22Rv1 (cell line): ENCODE results near the gene UGT3A1.

Experiments used
- CTCF ChIP-seq: fragments of 450-650 bp; IDR thresholded peaks from 2 replicates; pipeline ENCODE4 v1.5.1; 2017; ENCODE audit warnings: mild to moderate bottlenecking
- ZFX ChIP-seq: fragments of 450-650 bp; IDR thresholded peaks from 2 replicates; pipeline ENCODE4 v1.6.1; 2017; ENCODE audit warnings: antibody characterized with exemption, borderline replicate concordance

GRCh38 chr5:35996076-35996475, 4.9 kb upstream of the UGT3A1 start:
- no peak for TF ChIP-seq CTCF
- TF ChIP-seq ZFX = no peak
